GM21367 (cell line): ENCODE measurements around the gene AP1S3.

Experiments used
- ATAC-seq: cut with Tn5 transposase; IDR thresholded peaks from one replicate; pipeline ENCODE4 v1.9.1; 2021; ENCODE audit not compliant: unreplicated experiment

Gene AP1S3

GRCh38 chr2:223727562-223727961 lies 109.8 kb downstream of the AP1S3 start:
- peak; percentile 95 for ATAC-seq

GRCh38 chr2:223725986-223726970 lies 111.1 kb downstream of the AP1S3 start:
- ATAC-seq: no peak

GRCh38 chr2:223725494-223725893 lies 111.9 kb downstream of the AP1S3 start:
- no peak for ATAC-seq

- no peak for ATAC-seq
Observed at GRCh38 chr2:223724861-223725260, 112.5 kb downstream of the AP1S3 start.

GRCh38 chr2:223723954-223724411 lies 113.4 kb downstream of the AP1S3 start:
- ATAC-seq: no peak

GRCh38 chr2:223722226-223722625 lies 115.2 kb downstream of the AP1S3 start:
- ATAC-seq: no peak

GRCh38 chr2:223721746-223722145 lies 115.6 kb downstream of the AP1S3 start:
- no peak for ATAC-seq

GRCh38 chr2:223720367-223720766 lies 117.0 kb downstream of the AP1S3 start:
- no peak for ATAC-seq

GRCh38 chr2:223712642-223713041 lies 124.7 kb downstream of the AP1S3 start:
- ATAC-seq: no peak

- no peak for ATAC-seq
Observed at GRCh38 chr2:223711596-223712326, 125.6 kb downstream of the AP1S3 start.
